Neutrophil (primary cell): Measurements from ENCODE around the gene CABLES1.
A peak's percentile ranks its signal among the peaks of the same experiment; 100 is the strongest.
"Not testable (repeated sequence)": the region's sequence is repeated elsewhere in the genome, so short reads cannot be mapped to it uniquely, and the experiment has no call there.

Experiments
- H3K27ac ChIP-seq: fragments of 200-600 bp; sonication (generic); 2 replicates; pipeline ENCODE4 v1.5.1; 2016; ENCODE audit warnings: mild to moderate bottlenecking, moderate library complexity
- H3K27me3 ChIP-seq: fragments of 200-600 bp; sonication (generic); 2 replicates; pipeline ENCODE4 v1.6.0; 2016; ENCODE audit warnings: mild to moderate bottlenecking
- H3K36me3 ChIP-seq: fragments of 200-600 bp; sonication (generic); 2 replicates; pipeline ENCODE4 v1.5.1; 2017
- H3K4me1 ChIP-seq, 2 experiments: fragments of 200-600 bp in 1 of 2; sonication (generic) in 1 of 2; 1 replicate in 1 of 2; 2 replicates in 1 of 2; pipeline versions ENCODE4 v1.5.1 to v1.6.1; 2013 to 2016; ENCODE audit warnings: low read depth in 1 of 2, low read length in 1 of 2, mild to moderate bottlenecking in 1 of 2, moderate library complexity in 1 of 2; ENCODE audit not compliant: control insufficient read depth in 1 of 2, insufficient read depth in 1 of 2
- H3K4me3 ChIP-seq, 2 experiments: fragments of 200-600 bp in 1 of 2; sonication (generic) in 1 of 2; 1 replicate in 1 of 2; 2 replicates in 1 of 2; pipeline ENCODE4 v1.5.1; 2013 to 2016; ENCODE audit warnings: low read depth in 1 of 2, low read length in 1 of 2, mild to moderate bottlenecking in 1 of 2, moderate library complexity in 1 of 2
- H3K9me3 ChIP-seq: fragments of 200-600 bp; sonication (generic); 2 replicates; pipeline ENCODE4 v1.5.1; 2016
- CTCF ChIP-seq: fragments of 200-600 bp; sonication (generic); IDR thresholded peaks from 2 replicates; pipeline ENCODE4 v1.5.1; 2016; ENCODE audit warnings: antibody characterized with exemption

Gene CABLES1

GRCh38 chr18:23134780-23135549 lies at the start of gene CABLES1:
Gene CABLES1 (plus strand): TSS chr18:23135485. CDS start chr18:23135763, 278 bp downstream.
- Histone ChIP-seq H3K4me1 (peaks cover 28 to 30% of the 10 kb centered on the region in 2 experiments), H3K27me3 (peaks cover 68% of the 10 kb centered on the region), H3K27ac (no peak within 1 kb of the TSS), H3K36me3 (no peaks in the 10 kb centered on the region), H3K9me3 (no peaks in the 10 kb centered on the region), H3K4me3 (peak within 1 kb of the TSS; percentile 55 to 58)
- TF ChIP-seq CTCF = no peak

- no peak for TF ChIP-seq CTCF
- Histone ChIP-seq H3K36me3 (no peaks in the 10 kb centered on the region), H3K4me3 (no peak overlapping the region), H3K9me3 (no peaks in the 10 kb centered on the region), H3K27me3 (peaks cover 16% of the 10 kb centered on the region), H3K4me1 (no peaks in the 10 kb centered on the region), H3K27ac (no peak overlapping the region)
Measured at GRCh38 chr18:23087352-23087751, 47.9 kb upstream of the CABLES1 start.

- H3K36me3 ChIP-seq = no peaks in the 10 kb centered on the region
- no peak overlapping the region for H3K4me3 ChIP-seq
- H3K9me3 ChIP-seq = no peaks in the 10 kb centered on the region
- H3K27me3 ChIP-seq = peaks cover 17% of the 10 kb centered on the region
- no peak overlapping the region for H3K27ac ChIP-seq
- TF ChIP-seq CTCF = no peak
- no peaks in the 10 kb centered on the region for H3K4me1 ChIP-seq
Measured at GRCh38 chr18:23088310-23088709, 47.0 kb upstream of the CABLES1 start.

GRCh38 chr18:23091017-23091993 lies 44.0 kb upstream of the CABLES1 start:
- not testable (repeated sequence) for H3K36me3 ChIP-seq, H3K9me3 ChIP-seq, H3K4me3 ChIP-seq, H3K4me1 ChIP-seq
- Histone ChIP-seq H3K27ac (peak overlapping the region; percentile 15), H3K27me3 (peaks cover 24% of the 10 kb centered on the region)

GRCh38 chr18:23092121-23092520 lies 43.2 kb upstream of the CABLES1 start:
- no peaks in the 10 kb centered on the region for H3K4me1 ChIP-seq
- no peak for TF ChIP-seq CTCF
- H3K27me3 ChIP-seq = peaks cover 21% of the 10 kb centered on the region
- H3K9me3 ChIP-seq = no peaks in the 10 kb centered on the region
- H3K27ac ChIP-seq = no peak overlapping the region
- no peaks in the 10 kb centered on the region for H3K36me3 ChIP-seq
- H3K4me3 ChIP-seq = no peak overlapping the region

GRCh38 chr18:23093130-23093529 lies 42.2 kb upstream of the CABLES1 start:
- H3K27me3 ChIP-seq = peaks cover 21% of the 10 kb centered on the region
- not testable (repeated sequence) for H3K4me3 ChIP-seq, H3K9me3 ChIP-seq, H3K4me1 ChIP-seq, H3K36me3 ChIP-seq, H3K27ac ChIP-seq
